K562 (cell line): ENCODE results near the gene ACTN4. TPM values are rescaled to one million over a fixed set of nuclear protein-coding genes. Genes with fewer than 3 reads are reported as not detected.

Experiments
- BRD4 ChIP-seq: fragments of 200-600 bp; sonication (generic); IDR thresholded peaks from 2 replicates; pipeline ENCODE4 v1.6.1; 2017; ENCODE audit warnings: inconsistent platforms
- DMBX1 ChIP-seq: fragments of 250-450 bp; sonication (Bioruptor Pico); IDR thresholded peaks from 2 replicates; pipeline ENCODE4 v1.8.0; 2022; ENCODE audit warnings: inconsistent platforms, mild to moderate bottlenecking, moderate library complexity, borderline replicate concordance
- EWSR1 ChIP-seq: fragments of 450-650 bp; IDR thresholded peaks from 2 replicates; pipeline ENCODE4 v1.6.1; 2018; ENCODE audit warnings: borderline replicate concordance, mild to moderate bottlenecking, low read depth, moderate library complexity; ENCODE audit not compliant: partially characterized antibody
- FOXM1 ChIP-seq, 2 experiments: fragments of 450-650 bp in 1 of 2; sonication (generic) in 1 of 2; formaldehyde crosslinking in 1 of 2; IDR thresholded peaks; 2 replicates each; pipeline versions ENCODE4 v1.6.1 to v1.9.0; 2017 to 2022; ENCODE audit warnings: low read depth in 2 of 2, mild to moderate bottlenecking in 2 of 2, missing genetic modification reagents in 1 of 2, moderate library complexity in 1 of 2
- GABPB2 ChIP-seq: fragments of 250-450 bp; sonication (Bioruptor Pico); conservative IDR thresholded peaks from 2 replicates; pipeline ENCODE4 v1.5.1; 2021; ENCODE audit warnings: mild to moderate bottlenecking
- KLF1 ChIP-seq: fragments of 450-650 bp; IDR thresholded peaks from 2 replicates; pipeline ENCODE4 v1.6.1; 2016; ENCODE audit warnings: missing genetic modification characterization, missing compliant biosample characterization
- LARP7 ChIP-seq: fragments of 450-650 bp; IDR thresholded peaks from 2 replicates; pipeline ENCODE4 v1.6.1; 2016
- LCOR ChIP-seq: sonication (generic); formaldehyde crosslinking; IDR thresholded peaks from 2 replicates; pipeline ENCODE4 v1.8.0; 2022; ENCODE audit warnings: mild to moderate bottlenecking, missing genetic modification reagents
- MTA1 ChIP-seq: fragments of 450-650 bp; IDR thresholded peaks from 2 replicates; pipeline ENCODE4 v1.6.1; 2017; ENCODE audit warnings: borderline replicate concordance
- OTX1 ChIP-seq: fragments of 450-650 bp; formaldehyde crosslinking; IDR thresholded peaks from 2 replicates; pipeline ENCODE4 v1.4.0; 2022; ENCODE audit warnings: mild to moderate bottlenecking
- PHF8 ChIP-seq: fragments of 200-600 bp; sonication (generic); IDR thresholded peaks from 2 replicates; pipeline ENCODE4 v1.6.1; 2012; ENCODE audit warnings: mixed run types, mild to moderate bottlenecking, inconsistent platforms, low read length, moderate library complexity, borderline replicate concordance
- POLR2B ChIP-seq: fragments of 450-650 bp; IDR thresholded peaks from 2 replicates; pipeline ENCODE4 v1.6.1; 2018; ENCODE audit warnings: low read depth; ENCODE audit not compliant: partially characterized antibody
- RFX7 ChIP-seq: fragments of 250-450 bp; sonication (Bioruptor Pico); IDR thresholded peaks from 2 replicates; pipeline ENCODE4 v1.5.1; 2021; ENCODE audit warnings: mild to moderate bottlenecking
- SP1 ChIP-seq: sonication (generic); formaldehyde crosslinking; IDR thresholded peaks from 2 replicates; pipeline ENCODE4 v1.8.1; 2022; ENCODE audit warnings: mild to moderate bottlenecking, missing genetic modification reagents
- TOE1 ChIP-seq, 2 experiments: fragments of 450-650 bp in 1 of 2; sonication (generic) in 1 of 2; formaldehyde crosslinking in 1 of 2; IDR thresholded peaks; 2 replicates each; pipeline versions ENCODE4 v1.7.1 to v1.8.0; 2016 to 2022; ENCODE audit warnings: borderline replicate concordance in 2 of 2, mild to moderate bottlenecking in 2 of 2, antibody characterized with exemption in 1 of 2, inconsistent platforms in 1 of 2, low read depth in 1 of 2, missing genetic modification reagents in 1 of 2, moderate library complexity in 1 of 2
- ZBTB2 ChIP-seq: fragments of 450-650 bp; IDR thresholded peaks from 2 replicates; pipeline ENCODE4 v1.6.1; 2016; ENCODE audit warnings: antibody characterized with exemption
- ZFX ChIP-seq: sonication (generic); formaldehyde crosslinking; IDR thresholded peaks from 2 replicates; pipeline ENCODE4 v1.8.0; 2022; ENCODE audit warnings: mild to moderate bottlenecking, missing genetic modification reagents, moderate library complexity
- ZNF695 ChIP-seq: fragments of 450-650 bp; formaldehyde crosslinking; IDR thresholded peaks from 2 replicates; pipeline ENCODE4 v1.4.0; 2020; ENCODE audit warnings: mild to moderate bottlenecking, moderate library complexity
- polyA plus RNA-seq, 8 experiments: library from polyadenylated mRNA; depleted of rRNA in 4 of 8; stranded (reverse) in 5 of 8; unstranded in 3 of 8; fragments of >200 nt; fragmentation: Nextera tagmentation in 2 of 8; fragmentation: Illumina TruSeq in 1 of 8; extraction: Ambion mirVana in 2 of 8; extraction: Trizol in 1 of 8; gene quantifications; 2 replicates each; pipeline versions ENCODE4 v1.2.1 to v1.2.3, GENCODE V29; 2011 to 2014; ENCODE audit warnings: inconsistent platforms in 1 of 8, missing spikeins in 1 of 8
- total RNA-seq, 7 experiments: library from RNA; depleted of rRNA in 6 of 7; stranded (reverse); fragments of >200 nt in 6 of 7; fragmentation: Illumina TruSeq in 2 of 7; extraction: Trizol in 2 of 7; gene quantifications; 2 replicates each; pipeline versions ENCODE4 v1.2.1 to v1.2.3, GENCODE V29; 2011 to 2021; ENCODE audit warnings: low replicate concordance in 1 of 7
- TF ChIP-seq, protein P1 (sequence below): fragments of 250-450 bp; sonication (Bioruptor Pico); IDR thresholded peaks from 2 replicates; pipeline ENCODE4 v1.5.0; 2020; ENCODE audit warnings: mild to moderate bottlenecking, borderline replicate concordance
- TF ChIP-seq, protein P2 (sequence below): sonication (generic); formaldehyde crosslinking; IDR thresholded peaks from 2 replicates; pipeline ENCODE4 v1.9.0; 2022; ENCODE audit warnings: mild to moderate bottlenecking, missing genetic modification reagents
- TF ChIP-seq, protein P3 (sequence below): fragments of 450-650 bp; formaldehyde crosslinking; IDR thresholded peaks from 2 replicates; pipeline ENCODE4 v1.4.0; 2020; ENCODE audit warnings: mild to moderate bottlenecking, moderate library complexity

ACTN4 gene
- total and polyA plus RNA-seq, 9 of the 15 experiments (the other 6 are each of a cell fraction or from before 2014, with no cell fraction given): 3.1 to 385 (median 125) TPM

DNA sequence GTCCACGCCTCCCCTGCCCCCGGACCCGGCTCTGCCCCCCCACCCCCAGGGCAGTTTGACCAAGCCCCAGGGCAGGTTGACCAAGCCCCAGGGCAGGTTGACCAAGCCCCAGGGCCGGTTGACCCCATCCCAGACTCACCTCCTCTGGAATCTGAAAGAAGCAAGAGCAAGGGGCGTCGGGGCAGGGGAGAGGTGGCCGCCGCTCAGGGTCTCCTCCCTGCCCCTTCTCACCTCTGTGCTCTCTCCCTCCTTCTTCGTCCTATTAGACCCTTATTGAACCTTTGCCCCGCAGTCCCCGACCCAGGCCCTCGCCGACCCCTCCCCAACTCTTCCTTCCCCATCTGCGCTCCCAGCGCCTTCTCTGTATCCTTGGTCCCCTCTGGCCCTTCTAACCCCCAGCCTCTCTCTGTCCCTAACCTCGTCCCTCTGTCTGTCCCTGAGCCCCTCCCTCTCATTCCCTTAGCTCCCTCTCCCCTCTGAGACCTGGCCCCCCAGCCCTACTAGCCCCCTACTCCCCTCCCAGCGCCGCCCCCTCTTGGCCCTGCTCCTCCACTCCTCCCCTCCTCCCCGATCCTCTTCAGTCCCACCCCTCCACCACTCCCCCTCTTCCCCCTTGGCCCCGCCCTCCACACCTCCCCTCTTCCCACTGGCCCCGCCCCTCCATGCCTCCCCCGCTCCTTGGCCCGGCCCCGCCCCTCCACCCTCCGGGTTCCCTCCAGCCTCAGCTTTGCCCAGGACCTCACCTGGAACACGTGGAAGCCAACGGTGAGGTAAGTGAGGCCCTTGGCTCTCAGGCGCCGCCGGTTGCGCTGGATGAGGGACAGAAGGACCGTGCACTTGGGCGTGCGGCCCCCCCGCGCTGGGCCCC lies 89.2 kb downstream of the ACTN4 start (continued):
- TF ChIP-seq, protein P1, sequence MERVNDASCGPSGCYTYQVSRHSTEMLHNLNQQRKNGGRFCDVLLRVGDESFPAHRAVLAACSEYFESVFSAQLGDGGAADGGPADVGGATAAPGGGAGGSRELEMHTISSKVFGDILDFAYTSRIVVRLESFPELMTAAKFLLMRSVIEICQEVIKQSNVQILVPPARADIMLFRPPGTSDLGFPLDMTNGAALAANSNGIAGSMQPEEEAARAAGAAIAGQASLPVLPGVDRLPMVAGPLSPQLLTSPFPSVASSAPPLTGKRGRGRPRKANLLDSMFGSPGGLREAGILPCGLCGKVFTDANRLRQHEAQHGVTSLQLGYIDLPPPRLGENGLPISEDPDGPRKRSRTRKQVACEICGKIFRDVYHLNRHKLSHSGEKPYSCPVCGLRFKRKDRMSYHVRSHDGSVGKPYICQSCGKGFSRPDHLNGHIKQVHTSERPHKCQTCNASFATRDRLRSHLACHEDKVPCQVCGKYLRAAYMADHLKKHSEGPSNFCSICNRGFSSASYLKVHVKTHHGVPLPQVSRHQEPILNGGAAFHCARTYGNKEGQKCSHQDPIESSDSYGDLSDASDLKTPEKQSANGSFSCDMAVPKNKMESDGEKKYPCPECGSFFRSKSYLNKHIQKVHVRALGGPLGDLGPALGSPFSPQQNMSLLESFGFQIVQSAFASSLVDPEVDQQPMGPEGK (CRISPR knock-in tag): no peak
- TF ChIP-seq POLR2B: peak; percentile 25
- TF ChIP-seq GABPB2 (CRISPR knock-in tag): no peak
- TF ChIP-seq MTA1: 0 out of 2 replicates have a peak, but pooled peaks have one; percentile 43
- peak; percentile 67; the same call in 1 of the 2 replicates for TF ChIP-seq LARP7
- TF ChIP-seq FOXM1 (IDR thresholded peaks at IDR 0.05; ENCODE audit: low read depth): no peak
- TF ChIP-seq FOXM1 (CRISPR knock-in tag; IDR thresholded peaks at IDR 0.05; ENCODE audit: low read depth): no peak
- TF ChIP-seq PHF8: peak; percentile 21; the same call in 1 of the 2 replicates
- TF ChIP-seq OTX1 (CRISPR knock-in tag): peak; percentile 50; the same call in 1 of the 2 replicates
- TF ChIP-seq EWSR1: no peak
- no peak for TF ChIP-seq RFX7 (CRISPR knock-in tag)
- TF ChIP-seq, protein P2, sequence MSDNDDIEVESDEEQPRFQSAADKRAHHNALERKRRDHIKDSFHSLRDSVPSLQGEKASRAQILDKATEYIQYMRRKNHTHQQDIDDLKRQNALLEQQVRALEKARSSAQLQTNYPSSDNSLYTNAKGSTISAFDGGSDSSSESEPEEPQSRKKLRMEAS (CRISPR knock-in tag): peak; percentile 60
- peak; percentile 29; the same call in 1 of the 2 replicates for TF ChIP-seq ZFX (CRISPR knock-in tag)
- TF ChIP-seq ZBTB2: peak; percentile 45; the same call in 1 of the 2 replicates
- TF ChIP-seq KLF1 (tag): no peak
- TF ChIP-seq BRD4: no peak
- TF ChIP-seq TOE1 (IDR thresholded peaks at IDR 0.05; ENCODE audit: borderline replicate concordance): peak; percentile 58; the same call in 1 of the 2 replicates
- no peak for TF ChIP-seq TOE1 (CRISPR knock-in tag; IDR thresholded peaks at IDR 0.05; ENCODE audit: borderline replicate concordance, low read depth)
- TF ChIP-seq, protein P3, sequence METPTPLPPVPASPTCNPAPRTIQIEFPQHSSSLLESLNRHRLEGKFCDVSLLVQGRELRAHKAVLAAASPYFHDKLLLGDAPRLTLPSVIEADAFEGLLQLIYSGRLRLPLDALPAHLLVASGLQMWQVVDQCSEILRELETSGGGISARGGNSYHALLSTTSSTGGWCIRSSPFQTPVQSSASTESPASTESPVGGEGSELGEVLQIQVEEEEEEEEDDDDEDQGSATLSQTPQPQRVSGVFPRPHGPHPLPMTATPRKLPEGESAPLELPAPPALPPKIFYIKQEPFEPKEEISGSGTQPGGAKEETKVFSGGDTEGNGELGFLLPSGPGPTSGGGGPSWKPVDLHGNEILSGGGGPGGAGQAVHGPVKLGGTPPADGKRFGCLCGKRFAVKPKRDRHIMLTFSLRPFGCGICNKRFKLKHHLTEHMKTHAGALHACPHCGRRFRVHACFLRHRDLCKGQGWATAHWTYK: no peak
- TF ChIP-seq LCOR (CRISPR knock-in tag): no peak
- no peak for TF ChIP-seq ZNF695 (CRISPR knock-in tag)
- TF ChIP-seq DMBX1 (CRISPR knock-in tag): no peak
- peak; percentile 30 for TF ChIP-seq SP1 (CRISPR knock-in tag)
